Measurements from ENCODE around the gene WBP2NL.

DNA sequence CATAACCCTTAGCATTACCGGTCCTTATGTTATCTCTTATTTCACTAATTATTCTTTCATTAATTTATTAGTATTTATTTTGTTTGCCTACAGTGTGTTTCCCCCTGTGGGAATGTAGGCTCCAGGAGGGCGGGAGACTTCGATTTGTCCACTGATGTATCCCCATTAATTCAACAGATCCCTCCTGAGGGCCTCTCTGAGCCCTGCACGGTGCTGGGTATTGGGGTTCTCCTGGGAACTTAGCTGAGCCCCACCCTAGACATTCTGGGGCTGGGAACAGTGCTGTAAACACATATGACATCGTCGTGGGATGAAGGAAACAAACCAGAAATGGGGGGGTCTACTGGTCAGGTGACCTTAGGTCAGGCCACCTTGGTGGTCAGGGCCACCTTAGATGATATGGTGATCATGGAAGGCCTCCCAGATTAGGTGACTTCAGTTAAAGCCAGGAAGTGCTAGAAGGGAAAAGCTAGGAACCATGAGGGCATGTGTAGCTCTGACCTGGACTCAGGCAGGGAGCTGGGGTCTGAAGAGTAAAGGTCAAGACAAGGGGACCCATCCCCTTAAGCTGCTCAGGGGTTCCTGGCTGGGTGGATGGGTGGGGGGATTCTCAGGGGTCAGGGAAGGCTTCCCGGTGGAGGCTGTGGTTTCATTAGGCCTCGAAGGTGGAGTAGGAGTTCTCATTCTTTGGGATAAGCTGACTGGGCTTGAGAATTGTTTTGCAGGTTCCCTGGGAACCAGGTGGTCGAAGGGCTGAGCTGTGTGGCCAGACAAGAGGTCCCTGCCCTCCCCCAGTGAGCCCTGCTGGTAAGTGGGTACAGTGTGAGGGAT lies 76.5 kb downstream of the WBP2NL start:
- TF ChIP-seq, protein P1, sequence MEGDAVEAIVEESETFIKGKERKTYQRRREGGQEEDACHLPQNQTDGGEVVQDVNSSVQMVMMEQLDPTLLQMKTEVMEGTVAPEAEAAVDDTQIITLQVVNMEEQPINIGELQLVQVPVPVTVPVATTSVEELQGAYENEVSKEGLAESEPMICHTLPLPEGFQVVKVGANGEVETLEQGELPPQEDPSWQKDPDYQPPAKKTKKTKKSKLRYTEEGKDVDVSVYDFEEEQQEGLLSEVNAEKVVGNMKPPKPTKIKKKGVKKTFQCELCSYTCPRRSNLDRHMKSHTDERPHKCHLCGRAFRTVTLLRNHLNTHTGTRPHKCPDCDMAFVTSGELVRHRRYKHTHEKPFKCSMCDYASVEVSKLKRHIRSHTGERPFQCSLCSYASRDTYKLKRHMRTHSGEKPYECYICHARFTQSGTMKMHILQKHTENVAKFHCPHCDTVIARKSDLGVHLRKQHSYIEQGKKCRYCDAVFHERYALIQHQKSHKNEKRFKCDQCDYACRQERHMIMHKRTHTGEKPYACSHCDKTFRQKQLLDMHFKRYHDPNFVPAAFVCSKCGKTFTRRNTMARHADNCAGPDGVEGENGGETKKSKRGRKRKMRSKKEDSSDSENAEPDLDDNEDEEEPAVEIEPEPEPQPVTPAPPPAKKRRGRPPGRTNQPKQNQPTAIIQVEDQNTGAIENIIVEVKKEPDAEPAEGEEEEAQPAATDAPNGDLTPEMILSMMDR (IDR thresholded peaks at IDR 0.05) = no peak
- no peak for TF ChIP-seq POLR2AphosphoS5 (IDR thresholded peaks at IDR 0.05; ENCODE audit: insufficient read depth in 1 of 2, low read depth in 1 of 2)

All from vagina (tissue), 2 donors.